Measurements from ENCODE around the gene NANP. TPM values are rescaled to one million over a fixed set of nuclear protein-coding genes. Genes with fewer than 3 reads are reported as not detected.

The NANP gene
- total and polyA plus RNA-seq, 2 of the 13 experiments (the other 11 are each of a cell fraction or from before 2014, with no cell fraction given) = 8.9 to 21.5 TPM

- TF ChIP-seq ZBTB3 (CRISPR knock-in tag; IDR thresholded peaks at IDR 0.05; ENCODE audit: borderline replicate concordance, low read depth) = no peak; the same call in 1 of the 2 replicates
- TF ChIP-seq ZNF143 (CRISPR knock-in tag; IDR thresholded peaks at IDR 0.05) = peak; percentile 54
- TF ChIP-seq ZNF644 (CRISPR knock-in tag; IDR thresholded peaks at IDR 0.05; ENCODE audit: low read depth) = peak; percentile 34; the same call in 1 of the 2 replicates
- TF ChIP-seq BCL6 (CRISPR knock-in tag; IDR thresholded peaks at IDR 0.05) = peak; percentile 60; the same call in 1 of the 2 replicates
- TF ChIP-seq ZBTB37 (CRISPR knock-in tag; IDR thresholded peaks at IDR 0.05) = peak; percentile 68; the same call in 1 of the 2 replicates
- TF ChIP-seq ZNF720 (CRISPR knock-in tag; IDR thresholded peaks at IDR 0.05) = 0 out of 2 replicates have a peak, but pooled peaks have one; percentile 18
- peak; percentile 100 for TF ChIP-seq DZIP1 (CRISPR knock-in tag; IDR thresholded peaks at IDR 0.05)
- peak; percentile 95 for TF ChIP-seq ZNF589 (CRISPR knock-in tag; conservative IDR thresholded peaks at IDR 0.05)
- peak; percentile 100 for TF ChIP-seq ZNF598 (CRISPR knock-in tag; IDR thresholded peaks at IDR 0.05; ENCODE audit: borderline replicate concordance)
- no peak for TF ChIP-seq RORA (CRISPR knock-in tag; IDR thresholded peaks at IDR 0.05)
- peak; percentile 98 for TF ChIP-seq ZNF44 (CRISPR knock-in tag; IDR thresholded peaks at IDR 0.05)
- TF ChIP-seq PCBP1 (IDR thresholded peaks at IDR 0.05; ENCODE audit: borderline replicate concordance, low read depth, low read length) = no peak
- TF ChIP-seq ZNF138 (CRISPR knock-in tag; IDR thresholded peaks at IDR 0.05; ENCODE audit: low read depth) = peak; percentile 97
- no peak; the same call in 1 of the 2 replicates for TF ChIP-seq ZNF710 (CRISPR knock-in tag; IDR thresholded peaks at IDR 0.05; ENCODE audit: borderline replicate concordance)
- no peak; the same call in 1 of the 2 replicates for TF ChIP-seq ZBTB33 (CRISPR knock-in tag; IDR thresholded peaks at IDR 0.05)
- 0 out of 2 replicates have a peak, but pooled peaks have one; percentile 13 for TF ChIP-seq GLMP (CRISPR knock-in tag; IDR thresholded peaks at IDR 0.05; ENCODE audit: borderline replicate concordance)
- peak; percentile 89 for TF ChIP-seq ZFAT (CRISPR knock-in tag; conservative IDR thresholded peaks at IDR 0.05)
- TF ChIP-seq ATF7-NPFF (CRISPR knock-in tag; IDR thresholded peaks at IDR 0.05; ENCODE audit: low read depth) = peak; percentile 97
These were observed at the start of gene NANP (continued) for GRCh38 chr20:25623736-25624499.

Measured in HepG2 (cell line).